BLaER1 (cell line): Measurements from ENCODE around the gene MBD5.

Source experiments
- H3K27ac ChIP-seq: shearing (Covaris generic); formaldehyde crosslinking; 2 replicates; pipeline ENCODE4 v1.8.1; 2022
- H3K27me3 ChIP-seq: shearing (Covaris generic); formaldehyde crosslinking; 2 replicates; pipeline ENCODE4 v1.8.1; 2022
- H3K36me3 ChIP-seq: shearing (Covaris generic); formaldehyde crosslinking; 2 replicates; pipeline ENCODE4 v1.8.1; 2022
- H3K4me1 ChIP-seq: shearing (Covaris generic); formaldehyde crosslinking; 2 replicates; pipeline ENCODE4 v1.8.1; 2022
- H3K4me2 ChIP-seq: shearing (Covaris generic); formaldehyde crosslinking; 2 replicates; pipeline ENCODE4 v1.8.1; 2022
- H3K4me3 ChIP-seq: shearing (Covaris generic); formaldehyde crosslinking; 2 replicates; pipeline ENCODE4 v1.8.1; 2022
- H3K9ac ChIP-seq: shearing (Covaris generic); formaldehyde crosslinking; 2 replicates; pipeline ENCODE4 v1.8.1; 2022
- H3K9me3 ChIP-seq: shearing (Covaris generic); formaldehyde crosslinking; 2 replicates; pipeline ENCODE4 v1.8.1; 2022
- H4K20me1 ChIP-seq: shearing (Covaris generic); formaldehyde crosslinking; 2 replicates; pipeline ENCODE4 v1.8.1; 2022
- Cebpa-rat ChIP-seq: shearing (Covaris generic); IDR thresholded peaks from 2 replicates; pipeline ENCODE4 v1.8.1; 2022

The MBD5 gene

GRCh38 chr2:148495586-148495985 lies 474.7 kb downstream of the MBD5 start:
- Histone ChIP-seq H3K4me1 (peaks cover 8% of the 10 kb centered on the region; the same call in 1 of the 2 replicates), H3K9me3 (no peaks in the 10 kb centered on the region), H3K4me2 (no peak overlapping the region), H3K4me3 (no peak overlapping the region), H3K27ac (no peak overlapping the region), H3K27me3 (no peaks in the 10 kb centered on the region), H3K9ac (no peak overlapping the region), H3K36me3 (0 out of 2 replicates have a peak, but pooled peaks cover 3% of the 10 kb centered on the region), H4K20me1 (no peaks in the 10 kb centered on the region)
- TF ChIP-seq Cebpa-rat: no peak

GRCh38 chr2:148501545-148501944 lies 480.7 kb downstream of the MBD5 start:
- H3K9ac ChIP-seq: no peak overlapping the region
- no peaks in the 10 kb centered on the region for H4K20me1 ChIP-seq
- H3K9me3 ChIP-seq: no peaks in the 10 kb centered on the region
- no peak for TF ChIP-seq Cebpa-rat
- no peak overlapping the region for H3K4me2 ChIP-seq
- H3K4me3 ChIP-seq: no peak overlapping the region
- no peaks in the 10 kb centered on the region for H3K36me3 ChIP-seq
- no peaks in the 10 kb centered on the region for H3K27me3 ChIP-seq
- H3K27ac ChIP-seq: no peak overlapping the region
- no peaks in the 10 kb centered on the region for H3K4me1 ChIP-seq

- H3K9ac ChIP-seq: no peak overlapping the region
- no peak overlapping the region for H3K27ac ChIP-seq
- H3K4me3 ChIP-seq: no peak overlapping the region
- no peak overlapping the region for H3K4me2 ChIP-seq
- H3K36me3 ChIP-seq: no peaks in the 10 kb centered on the region
- TF ChIP-seq Cebpa-rat: no peak
- H3K27me3 ChIP-seq: no peaks in the 10 kb centered on the region
- no peaks in the 10 kb centered on the region for H4K20me1 ChIP-seq
- no peaks in the 10 kb centered on the region for H3K9me3 ChIP-seq
- no peaks in the 10 kb centered on the region for H3K4me1 ChIP-seq
These were observed 482.6 kb downstream of the MBD5 start for GRCh38 chr2:148503516-148503915.

- TF ChIP-seq Cebpa-rat: no peak
- Histone ChIP-seq H3K9me3 (no peaks in the 10 kb centered on the region), H3K27ac (no peak overlapping the region), H3K4me1 (no peaks in the 10 kb centered on the region), H4K20me1 (no peaks in the 10 kb centered on the region), H3K9ac (no peak overlapping the region), H3K27me3 (no peaks in the 10 kb centered on the region), H3K36me3 (no peaks in the 10 kb centered on the region), H3K4me2 (no peak overlapping the region), H3K4me3 (no peak overlapping the region)
These were observed 487.1 kb downstream of the MBD5 start for GRCh38 chr2:148507970-148508369.

GRCh38 chr2:148508878-148509287 lies 488.0 kb downstream of the MBD5 start:
- Histone ChIP-seq H3K27ac (no peak overlapping the region), H3K9ac (no peak overlapping the region), H3K4me3 (no peak overlapping the region)

GRCh38 chr2:148509288-148509902 lies 488.5 kb downstream of the MBD5 start:
- Histone ChIP-seq H3K9me3 (no peaks in the 10 kb centered on the region), H3K36me3 (no peaks in the 10 kb centered on the region), H3K4me2 (peak overlapping the region; percentile 36; the same call in 1 of the 2 replicates), H3K27ac (no peak overlapping the region), H3K27me3 (no peaks in the 10 kb centered on the region), H4K20me1 (no peaks in the 10 kb centered on the region), H3K4me1 (no peaks in the 10 kb centered on the region), H3K9ac (no peak overlapping the region), H3K4me3 (no peak overlapping the region)
- TF ChIP-seq Cebpa-rat: no peak

More at GRCh38 chr2:148508878-148509287, 488.0 kb downstream of the MBD5 start:
- Histone ChIP-seq H3K4me2 (no peak overlapping the region), H3K36me3 (no peaks in the 10 kb centered on the region), H4K20me1 (no peaks in the 10 kb centered on the region), H3K9me3 (no peaks in the 10 kb centered on the region), H3K4me1 (no peaks in the 10 kb centered on the region), H3K27me3 (no peaks in the 10 kb centered on the region)
- TF ChIP-seq Cebpa-rat: no peak

GRCh38 chr2:148511883-148512282 lies 491.0 kb downstream of the MBD5 start:
- Histone ChIP-seq H3K27ac (no peak overlapping the region), H3K4me2 (no peak overlapping the region), H3K4me1 (no peaks in the 10 kb centered on the region), H3K4me3 (no peak overlapping the region), H3K36me3 (no peaks in the 10 kb centered on the region), H3K9ac (no peak overlapping the region), H4K20me1 (no peaks in the 10 kb centered on the region), H3K9me3 (no peaks in the 10 kb centered on the region), H3K27me3 (no peaks in the 10 kb centered on the region)
- TF ChIP-seq Cebpa-rat: no peak

GRCh38 chr2:148512501-148512900 lies 491.6 kb downstream of the MBD5 start:
- Histone ChIP-seq H3K4me2 (no peak overlapping the region), H3K27me3 (no peaks in the 10 kb centered on the region), H3K36me3 (no peaks in the 10 kb centered on the region), H3K4me1 (no peaks in the 10 kb centered on the region), H3K9me3 (no peaks in the 10 kb centered on the region), H4K20me1 (no peaks in the 10 kb centered on the region), H3K27ac (no peak overlapping the region), H3K4me3 (no peak overlapping the region), H3K9ac (no peak overlapping the region)
- no peak for TF ChIP-seq Cebpa-rat

GRCh38 chr2:148513427-148513826 lies 492.5 kb downstream of the MBD5 start:
- no peak for TF ChIP-seq Cebpa-rat
- Histone ChIP-seq H4K20me1 (no peaks in the 10 kb centered on the region), H3K27ac (no peak overlapping the region), H3K4me2 (no peak overlapping the region), H3K36me3 (no peaks in the 10 kb centered on the region), H3K9me3 (no peaks in the 10 kb centered on the region), H3K27me3 (no peaks in the 10 kb centered on the region), H3K4me1 (no peaks in the 10 kb centered on the region), H3K4me3 (no peak overlapping the region), H3K9ac (no peak overlapping the region)

- H4K20me1 ChIP-seq: no peaks in the 10 kb centered on the region
- H3K9me3 ChIP-seq: no peaks in the 10 kb centered on the region
- H3K4me3 ChIP-seq: no peak overlapping the region
- H3K4me1 ChIP-seq: no peaks in the 10 kb centered on the region
- H3K36me3 ChIP-seq: no peaks in the 10 kb centered on the region
- no peak overlapping the region for H3K27ac ChIP-seq
- no peak overlapping the region for H3K9ac ChIP-seq
- no peak overlapping the region for H3K4me2 ChIP-seq
- TF ChIP-seq Cebpa-rat: no peak
- H3K27me3 ChIP-seq: no peaks in the 10 kb centered on the region
These were observed 494.2 kb downstream of the MBD5 start for GRCh38 chr2:148515120-148515519.

- Histone ChIP-seq H3K27me3 (no peaks in the 10 kb centered on the region), H3K4me2 (no peak overlapping the region), H3K4me1 (no peaks in the 10 kb centered on the region), H3K27ac (no peak overlapping the region), H3K9me3 (no peaks in the 10 kb centered on the region), H4K20me1 (no peaks in the 10 kb centered on the region), H3K4me3 (no peak overlapping the region), H3K36me3 (no peaks in the 10 kb centered on the region), H3K9ac (no peak overlapping the region)
- no peak for TF ChIP-seq Cebpa-rat
These were observed 495.1 kb downstream of the MBD5 start for GRCh38 chr2:148515976-148516375.
